ENCODE measurements around the gene TFDP2. TPM values are rescaled to one million over a fixed set of nuclear protein-coding genes. Genes with fewer than 3 reads are reported as not detected.

TFDP2 gene
- total RNA-seq, 1 experiment from 2014 or later = 43.2 TPM

DNA sequence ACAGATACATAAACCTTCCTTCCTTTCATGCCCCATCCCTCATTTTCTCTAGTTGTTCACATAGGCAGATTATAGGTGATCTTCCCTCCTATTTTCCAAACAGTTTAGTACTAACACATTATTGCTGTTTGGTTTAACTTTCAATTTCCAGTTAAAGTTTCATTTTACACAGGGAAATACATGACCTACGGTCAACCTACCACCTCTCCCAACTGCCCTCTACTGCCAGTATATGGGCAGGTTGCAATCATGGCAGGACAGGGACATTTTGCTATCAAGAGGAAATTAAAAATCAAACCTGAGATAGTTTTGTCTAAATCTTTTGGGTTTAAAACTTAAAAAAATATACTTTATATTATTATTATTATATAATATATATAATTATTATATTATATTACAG is 26.1 kb upstream of the TFDP2 start:
- intact Hi-C loops (cut with micrococcal nuclease) = no loop called here
- Mint-ChIP-seq H3K9me3 (ENCODE audit: unreplicated experiment) (no peaks in the 10 kb centered on the region), H3K27ac (ENCODE audit: low read depth, unreplicated experiment) (peak overlapping the region; percentile 29), H3K4me1 (ENCODE audit: insufficient read depth, unreplicated experiment) (no peaks in the 10 kb centered on the region), H3K27me3 (ENCODE audit: insufficient read depth, unreplicated experiment) (no peaks in the 10 kb centered on the region), H3K4me3 (ENCODE audit: unreplicated experiment) (no peak overlapping the region), H3K36me3 (ENCODE audit: insufficient read depth, unreplicated experiment) (peaks cover 72% of the 10 kb centered on the region)
- DNase-seq (ENCODE audit: unreplicated experiment) = no peak
- no peak for TF ChIP-seq CTCF (IDR thresholded peaks at IDR 0.05; ENCODE audit: unreplicated experiment)
- ChIA-PET CTCF (no interaction called here), POLR2A (no interaction called here)
- BruUV-seq (replicated peaks) = no TSS peak

DNA sequence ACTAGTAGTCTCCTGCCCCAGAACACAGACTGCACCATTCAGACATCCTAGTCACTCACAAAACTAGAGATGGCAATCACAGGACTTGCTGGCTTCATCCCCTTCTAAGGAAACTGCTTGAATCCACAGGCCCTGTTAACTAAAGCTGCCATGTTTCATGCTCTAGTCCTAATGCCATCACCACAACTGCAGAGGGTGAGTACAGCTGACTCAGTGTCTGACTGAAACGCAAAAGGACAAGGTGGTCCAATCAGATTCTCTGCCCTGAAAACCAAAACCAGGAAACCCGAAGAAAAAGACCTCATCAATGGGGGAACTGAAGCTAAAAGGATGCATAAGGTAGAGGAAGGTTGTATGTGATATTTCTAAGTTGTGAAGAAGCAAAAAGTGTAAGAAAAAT is 25.2 kb upstream of the TFDP2 start:
- no peaks in the 10 kb centered on the region for H3K4me1 Mint-ChIP-seq (ENCODE audit: insufficient read depth, unreplicated experiment)
- peaks cover 76% of the 10 kb centered on the region for H3K36me3 Mint-ChIP-seq (ENCODE audit: insufficient read depth, unreplicated experiment)
- no peaks in the 10 kb centered on the region for H3K9me3 Mint-ChIP-seq (ENCODE audit: unreplicated experiment)
- CTCF ChIA-PET = interaction anchor here (0.8 to 0.9 kb wide), 2 partner anchors 8 to 50 kb away, joined by 4 read pairs; no protein-coding TSS in a partner anchor
- intact Hi-C loops (cut with micrococcal nuclease) = no loop called here
- no peak for DNase-seq (ENCODE audit: unreplicated experiment)
- peak overlapping the region; percentile 29 for H3K27ac Mint-ChIP-seq (ENCODE audit: low read depth, unreplicated experiment)
- POLR2A ChIA-PET = interaction anchor here (0.7 to 1.4 kb wide), 2 partner anchors 10 to 38 kb away, joined by 3 to 6 read pairs; no protein-coding TSS in a partner anchor
- no peaks in the 10 kb centered on the region for H3K27me3 Mint-ChIP-seq (ENCODE audit: insufficient read depth, unreplicated experiment)
- H3K4me3 Mint-ChIP-seq (ENCODE audit: unreplicated experiment) = no peak overlapping the region
- no TSS peak for BruUV-seq (replicated peaks)
- no peak for TF ChIP-seq CTCF (IDR thresholded peaks at IDR 0.05; ENCODE audit: unreplicated experiment)

GRCh38 chr3:142168514-142168913 is 19.2 kb upstream of the TFDP2 start:
- CTCF ChIA-PET = interaction anchor here (0.6 to 1.2 kb wide), 2 partner anchors 11 to 46 kb away, joined by 3 to 5 read pairs; no protein-coding TSS in a partner anchor
- no peak for DNase-seq (ENCODE audit: unreplicated experiment)
- no peak overlapping the region for H3K4me3 Mint-ChIP-seq (ENCODE audit: unreplicated experiment)
- no peak overlapping the region for H3K27ac Mint-ChIP-seq (ENCODE audit: low read depth, unreplicated experiment)
- no TSS peak for BruUV-seq (replicated peaks)
- TF ChIP-seq CTCF (IDR thresholded peaks at IDR 0.05; ENCODE audit: unreplicated experiment) = no peak
- H3K36me3 Mint-ChIP-seq (ENCODE audit: insufficient read depth, unreplicated experiment) = peaks cover 82% of the 10 kb centered on the region
- no peaks in the 10 kb centered on the region for H3K4me1 Mint-ChIP-seq (ENCODE audit: insufficient read depth, unreplicated experiment)
- H3K9me3 Mint-ChIP-seq (ENCODE audit: unreplicated experiment) = no peaks in the 10 kb centered on the region
- intact Hi-C loops (cut with micrococcal nuclease) = no loop called here
- POLR2A ChIA-PET = no interaction called here
- H3K27me3 Mint-ChIP-seq (ENCODE audit: insufficient read depth, unreplicated experiment) = no peaks in the 10 kb centered on the region

GRCh38 chr3:142165194-142165593 is 15.8 kb upstream of the TFDP2 start:
- DNase-seq (ENCODE audit: unreplicated experiment) = no peak
- peaks cover 85% of the 10 kb centered on the region for H3K36me3 Mint-ChIP-seq (ENCODE audit: insufficient read depth, unreplicated experiment)
- H3K27me3 Mint-ChIP-seq (ENCODE audit: insufficient read depth, unreplicated experiment) = no peaks in the 10 kb centered on the region
- intact Hi-C loops (cut with micrococcal nuclease) = no loop called here
- CTCF ChIA-PET = interaction anchor here (0.6 to 2.2 kb wide), 3 partner anchors 40 to 114 kb away, joined by 5 to 9 read pairs (median 5); no protein-coding TSS in a partner anchor
- no peak overlapping the region for H3K4me3 Mint-ChIP-seq (ENCODE audit: unreplicated experiment)
- BruUV-seq (replicated peaks) = TSS peak; percentile 26
- no peak overlapping the region for H3K27ac Mint-ChIP-seq (ENCODE audit: low read depth, unreplicated experiment)
- H3K4me1 Mint-ChIP-seq (ENCODE audit: insufficient read depth, unreplicated experiment) = no peaks in the 10 kb centered on the region
- POLR2A ChIA-PET = interaction anchor here (1.5 to 2.7 kb wide), 4 partner anchors 9 to 18 kb away, joined by 3 to 9 read pairs (median 7); partner anchors contain the start of gene TFDP2
- no peak for TF ChIP-seq CTCF (IDR thresholded peaks at IDR 0.05; ENCODE audit: unreplicated experiment)
- H3K9me3 Mint-ChIP-seq (ENCODE audit: unreplicated experiment) = no peaks in the 10 kb centered on the region
